GM21423 (cell line): ENCODE results near the gene MST1.
"Not testable (repeated sequence)": the region's sequence is repeated elsewhere in the genome, so short reads cannot be mapped to it uniquely, and the experiment has no call there.

Source experiments
- ATAC-seq: cut with Tn5 transposase; IDR thresholded peaks from one replicate; pipeline ENCODE4 v1.9.1; 2021; ENCODE audit warnings: mild to moderate bottlenecking, moderate library complexity; ENCODE audit not compliant: unreplicated experiment

MST1 gene

GRCh38 chr3:49701388-49702077, 12.3 kb upstream of the MST1 start:
- ATAC-seq = no peak

DNA sequence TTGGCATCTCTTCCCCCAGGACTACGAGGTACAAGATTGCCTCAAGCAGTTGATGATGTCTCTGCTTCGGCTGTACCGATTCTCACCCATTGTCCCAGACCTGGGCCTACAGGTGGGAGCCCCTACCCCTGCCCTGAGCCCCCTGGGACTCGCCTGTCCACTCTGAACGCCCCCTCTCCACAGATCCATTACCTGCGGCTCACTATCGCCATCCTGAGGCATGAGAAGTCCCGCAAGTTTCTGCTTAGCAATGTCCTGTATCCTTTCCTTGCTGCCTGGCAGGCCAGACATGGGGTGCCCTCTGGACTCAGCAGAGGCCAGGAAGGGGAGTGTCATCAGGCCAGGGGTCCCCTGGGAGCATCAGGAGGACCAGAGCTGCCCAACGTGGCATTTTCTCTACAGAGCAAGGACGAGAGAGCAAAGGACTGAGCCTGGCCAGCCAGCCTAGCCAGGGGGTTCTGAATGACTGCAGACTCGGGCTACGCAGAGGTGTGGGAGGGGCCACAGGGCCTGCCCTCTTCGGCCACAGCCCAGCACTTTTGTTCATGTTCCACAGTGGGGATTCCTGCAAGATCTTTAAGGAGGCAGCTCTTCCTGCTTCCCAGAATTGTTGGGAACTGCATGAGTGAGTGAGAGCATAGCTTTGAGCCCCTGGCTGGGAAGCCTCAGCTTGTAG, 11.3 kb upstream of the MST1 start:
- no peak for ATAC-seq

- ATAC-seq = no peak
These were observed 10.7 kb upstream of the MST1 start for GRCh38 chr3:49700014-49700413.

- ATAC-seq = no peak
These were observed 10.2 kb upstream of the MST1 start for GRCh38 chr3:49699281-49699979.

DNA sequence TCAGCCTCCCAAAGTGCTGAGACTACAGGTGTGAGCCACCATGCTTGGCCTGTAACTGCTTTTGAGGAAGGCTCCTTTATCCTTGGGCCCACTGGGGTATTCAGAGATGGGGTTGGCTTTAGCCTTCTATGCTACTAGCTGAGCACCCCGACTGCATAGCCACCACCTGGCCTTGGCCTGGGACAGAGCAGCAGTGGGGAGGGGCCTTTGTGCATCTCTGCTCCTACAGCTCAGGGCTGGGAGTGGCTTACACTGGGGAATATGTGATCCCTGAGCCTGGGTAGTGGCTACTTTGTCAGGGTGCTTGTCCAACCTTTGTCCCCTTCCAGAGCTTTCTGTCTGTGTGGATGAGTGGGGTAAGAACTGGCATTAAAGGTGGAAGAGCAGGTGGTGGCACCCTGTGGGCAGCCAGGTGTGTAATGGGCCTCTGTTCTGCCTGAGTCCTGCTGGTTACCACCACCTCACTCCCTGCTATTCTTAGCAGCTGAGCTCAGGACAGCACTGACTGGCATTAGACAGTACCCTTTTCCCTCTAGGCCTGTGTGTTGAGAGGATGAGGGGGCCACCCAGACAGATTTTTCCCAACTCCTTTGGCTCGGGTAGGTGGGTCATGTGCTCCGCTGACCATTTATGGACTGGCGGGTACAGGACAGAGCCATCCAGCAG, 6.2 kb upstream of the MST1 start:
- not testable (repeated sequence) for ATAC-seq

DNA sequence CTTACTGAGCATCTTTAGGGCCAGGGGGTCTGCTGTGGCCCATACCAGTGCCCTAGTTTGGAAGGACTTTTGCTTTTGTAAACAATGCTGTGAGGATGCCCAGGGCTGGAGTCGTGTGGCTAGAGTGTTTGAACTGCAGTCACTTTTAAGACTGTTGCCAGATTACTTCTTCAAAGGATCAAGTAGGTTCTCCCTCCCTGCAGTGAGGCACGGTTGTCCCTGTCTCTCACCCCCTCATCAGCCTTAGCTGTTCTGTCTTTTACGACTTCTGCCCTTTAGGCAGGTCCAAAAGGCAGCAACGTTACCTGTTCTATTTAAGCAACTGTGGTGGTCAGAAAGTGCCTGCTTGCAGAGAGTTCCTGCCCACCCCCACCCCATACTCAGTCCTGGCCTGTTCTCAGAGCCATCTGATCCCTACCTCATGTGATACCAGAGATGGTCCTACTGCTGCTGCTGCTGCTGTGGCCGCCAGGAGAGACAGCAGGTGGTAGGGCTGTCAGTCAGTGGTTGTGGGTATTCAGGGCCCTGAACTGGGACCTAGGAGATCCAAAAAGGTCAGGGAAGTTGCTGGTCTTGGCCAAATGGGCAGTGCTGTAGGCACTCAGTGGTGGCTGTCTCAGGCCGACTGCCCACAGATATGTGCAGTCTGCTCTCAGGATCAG, 5.3 kb upstream of the MST1 start:
- ATAC-seq = not testable (repeated sequence)

DNA sequence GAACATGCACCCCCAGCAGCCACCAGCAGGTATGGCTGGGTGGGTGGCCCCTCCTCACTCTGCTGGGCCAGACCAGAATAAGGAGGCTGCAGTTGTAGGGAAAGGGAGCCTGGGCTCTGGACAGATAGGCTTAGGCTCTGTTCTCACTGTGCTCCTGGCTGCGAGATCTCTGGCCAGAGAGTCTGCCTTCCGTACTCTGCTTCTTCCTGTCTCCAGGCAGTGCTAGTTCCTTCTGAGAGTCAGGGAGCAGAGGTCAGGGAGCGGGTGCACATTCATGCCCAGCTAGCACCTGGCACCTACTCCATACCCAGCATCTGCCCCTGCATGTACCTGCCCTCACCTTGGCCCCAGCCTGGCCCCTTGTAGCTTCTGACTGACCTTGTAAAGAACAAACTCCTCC, 2.2 kb upstream of the MST1 start:
- ATAC-seq = not testable (repeated sequence)

DNA sequence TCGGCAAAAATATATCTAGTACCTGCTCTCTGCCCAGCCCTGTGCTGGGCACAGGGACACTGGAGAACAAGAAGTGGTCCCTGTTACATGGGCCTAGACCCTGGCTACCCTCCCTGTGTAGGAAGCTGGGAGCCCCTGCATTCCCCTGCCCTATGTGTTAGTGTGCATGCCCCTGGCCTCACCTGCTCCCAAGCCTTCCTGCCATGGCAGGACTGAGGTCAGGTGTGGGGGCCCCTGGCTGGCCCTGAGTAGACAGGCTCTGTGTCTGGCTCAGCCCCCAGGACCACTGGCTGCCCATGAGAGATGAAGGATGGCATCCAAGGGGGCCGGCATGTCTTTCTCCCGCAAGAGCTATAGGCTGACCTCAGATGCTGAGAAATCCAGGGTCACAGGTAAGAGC, 1.6 kb upstream of the MST1 start:
- ATAC-seq = not testable (repeated sequence)

DNA sequence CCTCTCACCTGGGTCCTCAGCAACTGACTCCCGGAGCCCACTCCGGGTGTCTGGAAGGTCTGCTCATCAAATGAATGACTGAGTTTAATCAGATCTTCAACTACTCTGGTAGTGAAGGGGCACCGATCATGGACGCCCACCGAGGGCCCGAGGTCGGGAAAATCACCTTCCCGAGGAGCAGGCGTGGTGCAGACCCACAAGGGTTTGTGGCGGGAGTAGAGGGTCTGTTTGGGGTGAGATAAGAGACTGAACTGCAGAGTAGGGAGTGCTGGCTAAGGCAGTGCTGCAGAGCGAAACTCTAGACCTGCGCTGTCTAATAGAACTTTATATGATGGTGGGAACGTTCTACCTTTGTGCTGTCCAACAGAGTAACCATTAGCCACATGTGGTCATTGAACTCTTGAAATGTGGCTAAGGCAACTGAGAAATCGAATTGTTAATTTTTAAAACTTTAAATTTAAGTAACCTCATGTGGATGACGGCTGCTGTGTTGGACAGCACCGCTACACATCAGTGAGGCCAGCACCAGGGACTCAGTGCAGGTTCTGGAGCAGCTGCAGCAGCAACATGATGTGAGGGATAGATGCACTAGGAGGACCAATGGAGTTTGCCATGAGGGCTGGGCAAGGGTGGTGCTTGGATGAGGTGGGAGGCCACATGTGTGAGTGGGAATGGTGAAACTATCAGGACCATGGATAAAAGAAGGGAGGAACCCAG, 792 bp upstream of the MST1 start:
- not testable (repeated sequence) for ATAC-seq

- not testable (repeated sequence) for ATAC-seq
These were observed 782 bp downstream of the MST1 start for GRCh38 chr3:49688338-49689045.

DNA sequence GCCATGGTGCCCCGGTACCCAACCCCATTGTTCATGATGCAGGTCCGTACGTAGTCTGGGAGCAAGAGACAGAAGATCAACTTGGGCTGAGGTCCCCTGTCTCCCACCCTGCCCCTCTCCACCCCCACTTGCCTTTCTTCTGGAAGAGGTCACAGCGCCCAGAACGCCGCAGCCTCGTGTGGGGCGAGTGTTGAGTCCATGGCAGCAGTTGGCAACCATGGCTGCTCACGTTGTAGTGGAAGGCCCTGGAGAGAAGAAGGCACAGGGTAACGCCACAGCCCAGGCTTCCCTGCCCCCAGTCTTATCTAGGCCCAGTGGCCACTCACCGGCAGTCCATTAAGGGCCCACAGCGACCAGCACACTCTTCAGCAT, 1.9 kb downstream of the MST1 start:
- ATAC-seq = not testable (repeated sequence)

- not testable (repeated sequence) for ATAC-seq
These were observed 2.4 kb downstream of the MST1 start for GRCh38 chr3:49686769-49687423.

DNA sequence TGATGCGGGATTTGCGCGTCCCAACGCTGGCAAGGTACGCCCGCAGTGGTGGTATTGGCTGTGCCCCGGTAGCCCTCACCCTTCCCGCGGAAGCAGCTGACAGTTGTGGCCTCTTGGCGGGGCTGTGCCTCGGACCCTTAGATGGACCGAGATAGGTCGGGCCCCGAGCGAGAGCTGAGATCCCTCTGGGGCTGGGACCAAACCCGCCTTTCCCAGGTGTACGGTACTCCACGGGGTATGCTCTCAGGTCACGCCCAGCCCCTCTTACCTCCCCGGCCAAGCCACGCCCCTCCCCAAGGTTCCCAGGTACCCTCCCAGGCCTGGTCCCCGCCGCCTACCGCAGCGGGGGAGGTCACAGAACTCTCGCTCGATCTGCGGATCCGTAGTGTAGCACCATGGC, 2.9 kb downstream of the MST1 start:
- ATAC-seq = not testable (repeated sequence)

- ATAC-seq = not testable (repeated sequence)
These were observed 3.4 kb downstream of the MST1 start for GRCh38 chr3:49685846-49686245.

- ATAC-seq = not testable (repeated sequence)
These were observed 4.2 kb downstream of the MST1 start for GRCh38 chr3:49685103-49685502.

DNA sequence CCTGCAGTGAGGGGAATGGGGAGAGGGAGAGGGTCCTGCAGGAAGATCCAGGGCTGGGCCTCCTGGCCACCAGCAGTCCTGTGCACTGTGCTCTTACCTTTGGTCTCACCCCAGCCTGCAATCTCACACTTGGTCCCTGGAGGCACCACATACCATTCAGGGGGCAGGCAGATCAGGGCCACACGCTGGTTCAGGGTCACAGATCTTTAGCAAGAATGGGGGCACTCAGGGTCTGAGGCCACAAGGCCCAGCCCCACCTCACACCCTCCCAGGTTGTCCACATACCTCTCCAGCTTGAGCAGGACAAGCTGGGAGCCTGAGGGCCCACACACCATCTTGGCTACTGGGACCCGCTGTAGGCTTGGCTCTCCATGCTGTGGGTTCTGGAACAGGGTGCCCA, 4.8 kb downstream of the MST1 start:
- not testable (repeated sequence) for ATAC-seq

- ATAC-seq = no peak
These were observed 6.1 kb downstream of the MST1 start for GRCh38 chr3:49683162-49683561.

DNA sequence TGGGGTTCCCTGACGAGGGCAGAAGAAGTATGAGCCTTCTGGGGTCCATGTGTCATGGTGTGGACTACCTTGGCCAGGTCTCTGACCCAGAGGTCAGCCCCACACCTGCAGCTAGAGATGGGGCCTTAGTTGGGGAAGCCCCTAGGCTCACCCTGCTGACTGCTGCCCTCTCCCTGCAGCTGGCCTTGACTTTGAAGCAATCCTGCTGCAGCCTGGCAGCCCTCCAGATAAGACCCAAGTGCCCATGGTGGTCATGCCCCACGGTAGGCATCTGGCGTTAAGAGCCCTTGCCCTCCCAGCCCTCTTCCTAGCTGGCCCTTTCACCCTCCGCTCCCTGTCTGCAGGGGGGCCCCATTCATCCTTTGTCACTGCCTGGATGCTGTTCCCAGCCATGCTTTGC, 7.7 kb downstream of the MST1 start:
- ATAC-seq = no peak

DNA sequence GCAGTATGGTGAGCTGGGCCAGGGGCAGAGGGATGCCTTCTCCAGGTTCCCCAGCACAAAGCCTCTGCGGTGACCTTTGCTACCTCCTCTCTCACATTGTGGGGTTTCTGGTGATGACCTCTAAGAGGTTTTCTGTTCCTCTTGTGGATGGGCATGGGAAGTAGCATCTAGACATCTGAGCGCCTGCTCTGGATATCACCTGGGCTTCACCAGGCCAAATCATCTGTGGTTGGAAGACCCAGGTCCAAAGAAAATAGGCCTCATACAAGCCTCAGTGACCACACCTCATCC, 8.1 kb downstream of the MST1 start:
- ATAC-seq = no peak
